Measurements from ENCODE around the gene YAE1.

GRCh38 chr7:39532832-39533231 lies 33.4 kb upstream of the YAE1 start:
- TF ChIP-seq, protein P1, sequence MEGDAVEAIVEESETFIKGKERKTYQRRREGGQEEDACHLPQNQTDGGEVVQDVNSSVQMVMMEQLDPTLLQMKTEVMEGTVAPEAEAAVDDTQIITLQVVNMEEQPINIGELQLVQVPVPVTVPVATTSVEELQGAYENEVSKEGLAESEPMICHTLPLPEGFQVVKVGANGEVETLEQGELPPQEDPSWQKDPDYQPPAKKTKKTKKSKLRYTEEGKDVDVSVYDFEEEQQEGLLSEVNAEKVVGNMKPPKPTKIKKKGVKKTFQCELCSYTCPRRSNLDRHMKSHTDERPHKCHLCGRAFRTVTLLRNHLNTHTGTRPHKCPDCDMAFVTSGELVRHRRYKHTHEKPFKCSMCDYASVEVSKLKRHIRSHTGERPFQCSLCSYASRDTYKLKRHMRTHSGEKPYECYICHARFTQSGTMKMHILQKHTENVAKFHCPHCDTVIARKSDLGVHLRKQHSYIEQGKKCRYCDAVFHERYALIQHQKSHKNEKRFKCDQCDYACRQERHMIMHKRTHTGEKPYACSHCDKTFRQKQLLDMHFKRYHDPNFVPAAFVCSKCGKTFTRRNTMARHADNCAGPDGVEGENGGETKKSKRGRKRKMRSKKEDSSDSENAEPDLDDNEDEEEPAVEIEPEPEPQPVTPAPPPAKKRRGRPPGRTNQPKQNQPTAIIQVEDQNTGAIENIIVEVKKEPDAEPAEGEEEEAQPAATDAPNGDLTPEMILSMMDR (CRISPR knock-in tag; IDR thresholded peaks at IDR 0.05) = no peak
- TF ChIP-seq ZNF143 (CRISPR knock-in tag; IDR thresholded peaks at IDR 0.05) (no peak), ZNF317 (CRISPR knock-in tag; IDR thresholded peaks at IDR 0.05) (no peak), ZNF768 (CRISPR knock-in tag; IDR thresholded peaks at IDR 0.05) (no peak), POLR2A (IDR thresholded peaks at IDR 0.05; ENCODE audit: insufficient read depth in 1 of 2, low read depth in 2 of 2, low read length in 2 of 2) (no peak), ELF3 (CRISPR knock-in tag; IDR thresholded peaks at IDR 0.05) (no peak), ADNP (CRISPR knock-in tag; IDR thresholded peaks at IDR 0.05) (no peak), RAD21 (CRISPR knock-in tag; IDR thresholded peaks at IDR 0.05) (no peak), ZZZ3 (CRISPR knock-in tag; IDR thresholded peaks at IDR 0.05; ENCODE audit: borderline replicate concordance) (no peak), RFXANK (CRISPR knock-in tag; IDR thresholded peaks at IDR 0.05) (no peak), NCOR1 (IDR thresholded peaks at IDR 0.05; ENCODE audit: borderline replicate concordance, low read length) (no peak), E2F5 (CRISPR knock-in tag; conservative IDR thresholded peaks at IDR 0.05) (no peak)
- TF ChIP-seq, protein P2, sequence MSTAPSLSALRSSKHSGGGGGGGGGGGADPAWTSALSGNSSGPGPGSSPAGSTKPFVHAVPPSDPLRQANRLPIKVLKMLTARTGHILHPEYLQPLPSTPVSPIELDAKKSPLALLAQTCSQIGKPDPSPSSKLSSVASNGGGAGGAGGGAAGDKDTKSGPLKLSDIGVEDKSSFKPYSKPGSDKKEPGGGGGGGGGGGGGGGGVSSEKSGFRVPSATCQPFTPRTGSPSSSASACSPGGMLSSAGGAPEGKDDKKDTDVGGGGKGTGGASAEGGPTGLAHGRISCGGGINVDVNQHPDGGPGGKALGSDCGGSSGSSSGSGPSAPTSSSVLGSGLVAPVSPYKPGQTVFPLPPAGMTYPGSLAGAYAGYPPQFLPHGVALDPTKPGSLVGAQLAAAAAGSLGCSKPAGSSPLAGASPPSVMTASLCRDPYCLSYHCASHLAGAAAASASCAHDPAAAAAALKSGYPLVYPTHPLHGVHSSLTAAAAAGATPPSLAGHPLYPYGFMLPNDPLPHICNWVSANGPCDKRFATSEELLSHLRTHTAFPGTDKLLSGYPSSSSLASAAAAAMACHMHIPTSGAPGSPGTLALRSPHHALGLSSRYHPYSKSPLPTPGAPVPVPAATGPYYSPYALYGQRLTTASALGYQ (CRISPR knock-in tag; IDR thresholded peaks at IDR 0.05) = no peak
- TF ChIP-seq, protein P3, sequence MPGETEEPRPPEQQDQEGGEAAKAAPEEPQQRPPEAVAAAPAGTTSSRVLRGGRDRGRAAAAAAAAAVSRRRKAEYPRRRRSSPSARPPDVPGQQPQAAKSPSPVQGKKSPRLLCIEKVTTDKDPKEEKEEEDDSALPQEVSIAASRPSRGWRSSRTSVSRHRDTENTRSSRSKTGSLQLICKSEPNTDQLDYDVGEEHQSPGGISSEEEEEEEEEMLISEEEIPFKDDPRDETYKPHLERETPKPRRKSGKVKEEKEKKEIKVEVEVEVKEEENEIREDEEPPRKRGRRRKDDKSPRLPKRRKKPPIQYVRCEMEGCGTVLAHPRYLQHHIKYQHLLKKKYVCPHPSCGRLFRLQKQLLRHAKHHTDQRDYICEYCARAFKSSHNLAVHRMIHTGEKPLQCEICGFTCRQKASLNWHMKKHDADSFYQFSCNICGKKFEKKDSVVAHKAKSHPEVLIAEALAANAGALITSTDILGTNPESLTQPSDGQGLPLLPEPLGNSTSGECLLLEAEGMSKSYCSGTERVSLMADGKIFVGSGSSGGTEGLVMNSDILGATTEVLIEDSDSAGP (CRISPR knock-in tag; IDR thresholded peaks at IDR 0.05; ENCODE audit: borderline replicate concordance) = no peak

Measured in HepG2 (cell line).